ENCODE results near the gene PLK3. TPM values are rescaled to one million over a fixed set of nuclear protein-coding genes. Genes with fewer than 3 reads are reported as not detected.

PLK3 gene
- total and polyA plus RNA-seq, 2 experiments from 2014 or later = 28.5 to 29.8 TPM

GRCh38 chr1:44817771-44818495, 17.8 kb downstream of the PLK3 start:
- no peak overlapping the region for H3K4me2 ChIP-seq (ENCODE audit: unreplicated experiment)

GRCh38 chr1:44819196-44819607, 19.0 kb downstream of the PLK3 start:
- H3K27ac ChIP-seq = peak overlapping the region; percentile 89
- peaks cover 6% of the 10 kb centered on the region; the same call in 1 of the 2 replicates for H3K36me3 ChIP-seq (ENCODE audit: low read depth)
- 1 to 2% methylated on average over 13 of the region's 13 CpGs for WGBS, 2 experiments (ENCODE audit: low coverage in 1 of 2, low lambda C conversion rate in 2 of 2, missing lambda C conversion rate in 2 of 2)
- peaks cover 53% of the 10 kb centered on the region for H3F3A ChIP-seq (ENCODE audit: insufficient read depth)
- H2AFZ ChIP-seq = peak overlapping the region; percentile 10; the same call in 1 of the 2 replicates
- no peaks in the 10 kb centered on the region for H3K9me2 ChIP-seq (ENCODE audit: insufficient read depth)
- peak overlapping the region; percentile 79 for H3K4me2 ChIP-seq (ENCODE audit: unreplicated experiment)
- peaks cover 26% of the 10 kb centered on the region for H3K4me1 ChIP-seq (ENCODE audit: insufficient read depth)
- H4K20me1 ChIP-seq (ENCODE audit: insufficient read depth) = no peaks in the 10 kb centered on the region
- peak overlapping the region; percentile 73 for H3K4me3 ChIP-seq
- in situ Hi-C loops (cut with MboI) = no loop called here
- H3K79me2 ChIP-seq (ENCODE audit: insufficient read depth) = no peaks in the 10 kb centered on the region
- no peaks in the 10 kb centered on the region for H3K9me3 ChIP-seq (ENCODE audit: low read depth)
- peak overlapping the region; percentile 86 for H3K9ac ChIP-seq
- no peak for DNase-seq
- TF ChIP-seq EZH2 (IDR thresholded peaks at IDR 0.05; ENCODE audit: insufficient read depth, poor library complexity, severe bottlenecking) = no peak
- no peak for TF ChIP-seq EZH2phosphoT487 (IDR thresholded peaks at IDR 0.05; ENCODE audit: insufficient read depth, low read depth)
- no peaks in the 10 kb centered on the region for H3K27me3 ChIP-seq (replicated peaks; ENCODE audit: insufficient read depth)

More at GRCh38 chr1:44817771-44818495, 17.8 kb downstream of the PLK3 start:
- TF ChIP-seq EZH2phosphoT487 (IDR thresholded peaks at IDR 0.05; ENCODE audit: insufficient read depth, low read depth) = no peak
- TF ChIP-seq EZH2 (IDR thresholded peaks at IDR 0.05; ENCODE audit: insufficient read depth, poor library complexity, severe bottlenecking) = no peak
- Histone ChIP-seq H3K27ac (peak overlapping the region; percentile 89; the same call in 1 of the 2 replicates), H3K9me2 (ENCODE audit: insufficient read depth) (no peaks in the 10 kb centered on the region), H2AFZ (no peak overlapping the region), H3K4me1 (ENCODE audit: insufficient read depth) (peaks cover 33% of the 10 kb centered on the region), H4K20me1 (ENCODE audit: insufficient read depth) (no peaks in the 10 kb centered on the region), H3K27me3 (replicated peaks; ENCODE audit: insufficient read depth) (no peaks in the 10 kb centered on the region), H3K9ac (no peak overlapping the region), H3K36me3 (ENCODE audit: low read depth) (peaks cover 6% of the 10 kb centered on the region; the same call in 1 of the 2 replicates), H3K9me3 (ENCODE audit: low read depth) (no peaks in the 10 kb centered on the region), H3F3A (ENCODE audit: insufficient read depth) (peaks cover 56% of the 10 kb centered on the region), H3K79me2 (ENCODE audit: insufficient read depth) (no peaks in the 10 kb centered on the region), H3K4me3 (peak overlapping the region; percentile 73; the same call in 1 of the 2 replicates)
- DNase-seq = no peak
- WGBS, 2 experiments (ENCODE audit: low coverage in 1 of 2, low lambda C conversion rate in 2 of 2, missing lambda C conversion rate in 2 of 2) = 94 to 97% methylated on average over 11 of the region's 11 CpGs
- in situ Hi-C loops (cut with MboI) = no loop called here

- Histone ChIP-seq H3K27me3 (replicated peaks; ENCODE audit: insufficient read depth) (no peaks in the 10 kb centered on the region), H3K9me3 (ENCODE audit: low read depth) (no peaks in the 10 kb centered on the region), H3F3A (ENCODE audit: insufficient read depth) (peaks cover 47% of the 10 kb centered on the region), H3K36me3 (ENCODE audit: low read depth) (peaks cover 6% of the 10 kb centered on the region; the same call in 1 of the 2 replicates), H3K79me2 (ENCODE audit: insufficient read depth) (no peaks in the 10 kb centered on the region), H3K4me1 (ENCODE audit: insufficient read depth) (peaks cover 25% of the 10 kb centered on the region), H3K4me3 (peak overlapping the region; percentile 73), H2AFZ (peak overlapping the region; percentile 93), H3K9me2 (ENCODE audit: insufficient read depth) (no peaks in the 10 kb centered on the region), H3K27ac (peak overlapping the region; percentile 89), H3K9ac (peak overlapping the region; percentile 86), H3K4me2 (ENCODE audit: unreplicated experiment) (peak overlapping the region; percentile 79), H4K20me1 (ENCODE audit: insufficient read depth) (no peaks in the 10 kb centered on the region)
- in situ Hi-C loops (cut with MboI) = no loop called here
- DNase-seq = peak; percentile 93
- 0 to 2% methylated on average over 33 of the region's 33 CpGs for WGBS, 2 experiments (ENCODE audit: low coverage in 1 of 2, low lambda C conversion rate in 2 of 2, missing lambda C conversion rate in 2 of 2)
- TF ChIP-seq EZH2 (IDR thresholded peaks at IDR 0.05; ENCODE audit: insufficient read depth, poor library complexity, severe bottlenecking) (no peak), EZH2phosphoT487 (IDR thresholded peaks at IDR 0.05; ENCODE audit: insufficient read depth, low read depth) (no peak)
Measured at GRCh38 chr1:44819608-44820327, 19.6 kb downstream of the PLK3 start.

- no peak for DNase-seq
- H3K4me1 ChIP-seq (ENCODE audit: insufficient read depth) = peaks cover 17% of the 10 kb centered on the region
- TF ChIP-seq EZH2phosphoT487 (IDR thresholded peaks at IDR 0.05; ENCODE audit: insufficient read depth, low read depth) (no peak), EZH2 (IDR thresholded peaks at IDR 0.05; ENCODE audit: insufficient read depth, poor library complexity, severe bottlenecking) (no peak)
- H4K20me1 ChIP-seq (ENCODE audit: insufficient read depth) = no peaks in the 10 kb centered on the region
- H3K79me2 ChIP-seq (ENCODE audit: insufficient read depth) = no peaks in the 10 kb centered on the region
- H3K36me3 ChIP-seq (ENCODE audit: low read depth) = peaks cover 4% of the 10 kb centered on the region; the same call in 1 of the 2 replicates
- peak overlapping the region; percentile 73 for H3K4me3 ChIP-seq
- H3K9me3 ChIP-seq (ENCODE audit: low read depth) = no peaks in the 10 kb centered on the region
- H3K27me3 ChIP-seq (replicated peaks; ENCODE audit: insufficient read depth) = no peaks in the 10 kb centered on the region
- peak overlapping the region; percentile 93 for H2AFZ ChIP-seq
- in situ Hi-C loops (cut with MboI) = no loop called here
- H3K9ac ChIP-seq = peak overlapping the region; percentile 86
- H3K4me2 ChIP-seq (ENCODE audit: unreplicated experiment) = peak overlapping the region; percentile 79
- peaks cover 40% of the 10 kb centered on the region for H3F3A ChIP-seq (ENCODE audit: insufficient read depth)
- no peaks in the 10 kb centered on the region for H3K9me2 ChIP-seq (ENCODE audit: insufficient read depth)
- H3K27ac ChIP-seq = peak overlapping the region; percentile 89
- 26% methylated on average over 25 of the region's 25 CpGs for WGBS, 2 experiments (ENCODE audit: low coverage in 1 of 2, low lambda C conversion rate in 2 of 2, missing lambda C conversion rate in 2 of 2)
Measured at GRCh38 chr1:44820328-44821239, 20.4 kb downstream of the PLK3 start.
